Endodermal cell (in vitro differentiated cells): ENCODE results near the gene ZYX. TPM values are rescaled to one million over a fixed set of nuclear protein-coding genes. Genes with fewer than 3 reads are reported as not detected.

ENCODE experiments used
- DNase-seq: peaks from one replicate; pipeline ENCODE4 v3.0.0-alpha.2; 2017
- H3K27ac ChIP-seq: 2 replicates; pipeline ENCODE4 v1.5.1; 2013; ENCODE audit warnings: mild to moderate bottlenecking, low read depth, low read length, moderate library complexity
- H3K27me3 ChIP-seq: 2 replicates; pipeline ENCODE4 v1.6.1; 2013; ENCODE audit warnings: mild to moderate bottlenecking, low read length, moderate library complexity; ENCODE audit not compliant: insufficient read depth, control insufficient read depth, poor library complexity, severe bottlenecking
- H3K36me3 ChIP-seq: 2 replicates; pipeline ENCODE4 v1.7.0; 2013; ENCODE audit warnings: mild to moderate bottlenecking, low read length, moderate library complexity; ENCODE audit not compliant: control insufficient read depth, insufficient read depth
- H3K4me1 ChIP-seq: one replicate; pipeline ENCODE4 v1.7.0; 2013; ENCODE audit warnings: low read length; ENCODE audit not compliant: control insufficient read depth, insufficient read depth
- H3K4me3 ChIP-seq: 2 replicates; pipeline ENCODE4 v1.5.1; 2013; ENCODE audit warnings: mild to moderate bottlenecking, low read length, moderate library complexity
- H3K9ac ChIP-seq: 2 replicates; pipeline ENCODE4 v1.6.1; 2013; ENCODE audit warnings: mild to moderate bottlenecking, low read length, moderate library complexity; ENCODE audit not compliant: poor library complexity, severe bottlenecking; ENCODE audit errors: extremely low read depth
- H3K9me3 ChIP-seq: 2 replicates; pipeline ENCODE4 v1.6.1; 2013; ENCODE audit warnings: mild to moderate bottlenecking, low read length, moderate library complexity; ENCODE audit not compliant: control insufficient read depth
- H3K27ac Mint-ChIP-seq: 2 replicates; pipeline ENCODE4 v1.8.0; 2020; ENCODE audit warnings: mixed read lengths
- H3K27me3 Mint-ChIP-seq: 2 replicates; pipeline ENCODE4 v1.8.0; 2021; ENCODE audit warnings: mild to moderate bottlenecking, mixed read lengths; ENCODE audit not compliant: insufficient read depth
- H3K36me3 Mint-ChIP-seq: 2 replicates; pipeline ENCODE4 v1.8.0; 2020; ENCODE audit warnings: low read depth, mixed read lengths
- H3K4me1 Mint-ChIP-seq: 2 replicates; pipeline ENCODE4 v1.8.0; 2020; ENCODE audit warnings: mixed read lengths
- H3K4me3 Mint-ChIP-seq: 2 replicates; pipeline ENCODE4 v1.8.0; 2020; ENCODE audit warnings: mild to moderate bottlenecking, moderate library complexity, mixed read lengths
- H3K9me3 Mint-ChIP-seq: 2 replicates; pipeline ENCODE4 v1.8.0; 2020; ENCODE audit warnings: mild to moderate bottlenecking, mixed read lengths
- CTCF ChIP-seq: fragments of 200-600 bp; sonication (generic); conservative IDR thresholded peaks from 2 replicates; pipeline ENCODE4 v1.5.0; 2021; ENCODE audit warnings: antibody characterized with exemption, mild to moderate bottlenecking
- WGBS, 2 experiments: methylation state at CpG; one replicate each; pipeline versions ENCODE4 v1.1.5 to v1.1.7; 2013; ENCODE audit warnings: missing lambda C conversion rate in 2 of 2, mixed read lengths in 1 of 2; ENCODE audit not compliant: insufficient coverage in 1 of 2, insufficient read length in 1 of 2; 5-methylcytosine and 5-hydroxymethylcytosine counted together
- total RNA-seq, 2 donors: library from RNA; stranded (reverse); fragmentation: NEBNext Ultra II Directional in 1 of 2; extraction: Animal tissue kit (Norgen Biotek cat#: 25700) in 1 of 2; gene quantifications; 2 replicates in 1 of 2; 3 replicates in 1 of 2; pipeline ENCODE4 v1.2.1, GENCODE V29; 2021

The ZYX gene
- total RNA-seq, 2 donors from 2014 or later = 127 to 161 TPM

- Histone ChIP-seq H3K4me3 (no peak overlapping the region), H3K9ac (no peak overlapping the region), H3K9me3 (no peaks in the 10 kb centered on the region), H3K4me1 (no peaks in the 10 kb centered on the region), H3K27me3 (peaks cover 56% of the 10 kb centered on the region), H3K27ac (no peak overlapping the region), H3K36me3 (no peaks in the 10 kb centered on the region)
- peak; percentile 43 for DNase-seq
- peaks cover 5% of the 10 kb centered on the region for H3K4me1 Mint-ChIP-seq
- peak overlapping the region; percentile 58 for H3K4me3 Mint-ChIP-seq
- H3K27ac Mint-ChIP-seq = no peak overlapping the region
- H3K27me3 Mint-ChIP-seq = peaks cover 79% of the 10 kb centered on the region
- 56 to 66% methylated on average over 12 to 19 of the region's 19 CpGs for WGBS, 2 experiments
- no peaks in the 10 kb centered on the region for H3K36me3 Mint-ChIP-seq
- TF ChIP-seq CTCF = no peak
- no peaks in the 10 kb centered on the region for H3K9me3 Mint-ChIP-seq
These were observed 17.9 kb upstream of the ZYX start for GRCh38 chr7:143363016-143363937.

DNA sequence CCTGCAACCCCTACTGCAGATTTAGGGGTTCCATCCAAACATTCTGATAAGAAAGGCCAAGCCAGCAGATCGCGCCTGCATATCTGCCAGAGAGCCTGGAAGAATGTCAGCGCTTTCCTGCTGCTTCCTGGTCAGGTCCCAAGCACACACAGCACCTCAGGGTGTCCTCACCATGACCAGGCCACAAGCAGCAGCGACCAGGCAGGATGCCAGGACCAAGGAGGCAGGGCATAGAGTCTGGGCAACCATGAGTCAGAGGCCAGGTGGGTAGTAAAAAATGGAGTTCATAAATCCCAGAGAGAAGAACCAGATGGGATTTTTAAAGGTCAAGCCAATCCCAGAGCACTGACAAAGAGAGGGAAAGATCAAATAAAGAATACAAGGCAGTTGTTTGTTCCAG lies 13.2 kb upstream of the ZYX start:
- Histone ChIP-seq H3K4me3 (no peak overlapping the region), H3K4me1 (peaks cover 3% of the 10 kb centered on the region), H3K9me3 (no peaks in the 10 kb centered on the region), H3K36me3 (no peaks in the 10 kb centered on the region), H3K27ac (no peak overlapping the region), H3K27me3 (peaks cover 21% of the 10 kb centered on the region), H3K9ac (no peak overlapping the region)
- Mint-ChIP-seq H3K9me3 (no peaks in the 10 kb centered on the region), H3K27me3 (peaks cover 42% of the 10 kb centered on the region), H3K36me3 (no peaks in the 10 kb centered on the region), H3K4me3 (no peak overlapping the region), H3K4me1 (peaks cover 18% of the 10 kb centered on the region), H3K27ac (no peak overlapping the region)
- no peak for DNase-seq
- no peak for TF ChIP-seq CTCF
- 93 to 96% methylated on average over 3 to 4 of the region's 4 CpGs for whole genome bisulfite sequencing, 2 experiments

DNA sequence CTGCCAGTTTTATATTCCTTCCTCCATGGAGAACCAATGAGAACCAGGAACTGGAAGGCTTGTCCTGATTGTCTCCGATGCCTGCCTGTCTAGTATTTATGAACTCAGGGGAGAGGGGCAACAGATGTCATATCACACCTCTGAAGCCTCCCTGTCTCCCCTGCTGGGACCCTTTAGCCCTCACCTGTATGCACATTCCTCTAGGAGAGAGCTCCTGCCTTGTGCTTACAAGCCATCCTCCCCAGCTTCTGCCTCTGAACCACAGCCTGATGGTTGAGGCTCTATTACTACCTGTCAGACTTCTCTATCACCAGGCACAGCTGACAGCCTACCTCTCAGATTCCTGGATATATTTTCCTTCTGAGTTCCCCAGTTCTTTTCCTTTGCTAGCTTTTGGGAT lies 12.8 kb upstream of the ZYX start:
- H3K36me3 Mint-ChIP-seq = no peaks in the 10 kb centered on the region
- Histone ChIP-seq H3K27ac (no peak overlapping the region), H3K27me3 (peaks cover 17% of the 10 kb centered on the region), H3K9ac (no peak overlapping the region), H3K36me3 (no peaks in the 10 kb centered on the region), H3K4me1 (peaks cover 3% of the 10 kb centered on the region), H3K4me3 (no peak overlapping the region), H3K9me3 (no peaks in the 10 kb centered on the region)
- no peak overlapping the region for H3K4me3 Mint-ChIP-seq
- TF ChIP-seq CTCF = no peak
- H3K9me3 Mint-ChIP-seq = no peaks in the 10 kb centered on the region
- H3K27ac Mint-ChIP-seq = no peak overlapping the region
- peaks cover 38% of the 10 kb centered on the region for H3K27me3 Mint-ChIP-seq
- 95 to 100% methylated on average over 1 of the region's 1 CpG for WGBS, 2 experiments
- DNase-seq = peak; percentile 77
- H3K4me1 Mint-ChIP-seq = peaks cover 18% of the 10 kb centered on the region
